ENCODE results near the gene SART1.
A peak's percentile ranks its signal among the peaks of the same experiment; 100 is the strongest.
"Not testable (repeated sequence)": the region's sequence is repeated elsewhere in the genome, so short reads cannot be mapped to it uniquely, and the experiment has no call there.

The SART1 gene

DNA sequence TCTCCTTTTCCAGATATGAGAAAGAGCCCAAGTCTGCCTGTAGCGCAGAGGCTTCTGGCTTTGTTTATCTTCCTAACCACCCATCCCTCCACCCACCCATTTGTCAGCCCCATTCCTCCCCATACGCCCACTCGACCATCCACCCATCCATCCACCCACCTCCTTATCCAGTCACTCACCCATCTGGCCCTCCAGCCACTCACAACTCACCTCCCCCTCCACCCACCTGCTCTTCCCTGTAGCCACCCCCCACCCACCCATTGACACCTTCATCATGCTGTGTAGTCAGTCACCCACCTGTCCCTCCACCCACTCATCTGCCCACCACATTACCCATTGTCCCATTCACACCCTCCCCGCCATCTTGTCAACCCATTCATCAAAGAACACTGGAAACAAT lies 55.8 kb downstream of the SART1 start:
- no peak for TF ChIP-seq CTCF (IDR thresholded peaks at IDR 0.05; ENCODE audit: control insufficient read depth, insufficient read depth, low read depth, low read length, missing control alignments)
- DNase-seq (ENCODE audit: low read depth) = no peak
- H3K4me3 ChIP-seq (ENCODE audit: control insufficient read depth, low read depth, low read length) = no peak overlapping the region

GRCh38 chr11:66020212-66020611 lies 58.7 kb downstream of the SART1 start:
- no peak overlapping the region for H3K4me3 ChIP-seq (ENCODE audit: control insufficient read depth, low read depth, low read length)
- TF ChIP-seq CTCF (IDR thresholded peaks at IDR 0.05; ENCODE audit: control insufficient read depth, insufficient read depth, low read depth, low read length, missing control alignments) = no peak
- no peak for DNase-seq (ENCODE audit: low read depth)

- H3K4me3 ChIP-seq (ENCODE audit: control insufficient read depth, low read depth, low read length) = no peak overlapping the region
- no peak for TF ChIP-seq CTCF (IDR thresholded peaks at IDR 0.05; ENCODE audit: control insufficient read depth, insufficient read depth, low read depth, low read length, missing control alignments)
- no peak for DNase-seq (ENCODE audit: low read depth)
Measured at GRCh38 chr11:66020618-66021357, 59.3 kb downstream of the SART1 start.

DNA sequence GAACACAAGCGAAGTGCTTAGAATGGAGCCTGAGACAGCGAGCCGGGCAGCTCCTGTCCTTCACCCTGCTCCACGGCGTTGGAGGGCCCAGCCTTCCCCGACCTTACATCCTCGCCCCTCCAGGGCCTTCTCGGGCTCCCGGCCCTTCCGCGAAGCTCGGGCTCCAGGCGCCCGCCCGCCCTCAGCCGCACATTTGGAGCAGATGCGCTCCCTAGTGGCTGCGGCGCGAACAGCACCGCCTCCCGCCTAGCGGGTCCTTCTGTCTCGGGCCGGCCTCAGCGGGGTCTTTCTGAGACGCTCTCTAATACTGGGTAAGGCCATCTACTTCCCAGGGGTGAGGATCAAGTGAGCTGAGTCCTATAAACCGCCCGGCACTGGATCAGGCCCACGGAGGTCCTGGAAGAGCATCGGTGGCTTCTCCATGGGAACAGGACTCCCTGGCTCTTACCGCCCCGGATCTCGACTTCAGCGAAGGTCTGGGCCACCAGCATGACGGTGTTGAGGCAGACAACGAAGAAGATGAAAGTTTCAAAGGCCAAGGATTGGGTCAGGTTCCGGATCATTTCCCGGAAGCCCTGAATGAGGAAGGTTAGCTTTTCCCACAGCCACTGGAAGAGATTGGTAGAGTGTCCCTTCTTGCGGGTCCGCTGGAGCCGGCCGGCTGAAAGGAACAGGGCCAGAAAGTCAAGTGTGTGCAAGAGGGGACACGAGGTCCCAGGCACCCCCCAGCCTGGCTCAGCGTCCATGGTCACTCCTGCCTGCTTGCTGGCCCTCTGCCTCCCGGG lies 61.1 kb downstream of the SART1 start:
- DNase-seq (ENCODE audit: low read depth) = no peak
- peak; percentile 96 for TF ChIP-seq CTCF (IDR thresholded peaks at IDR 0.05; ENCODE audit: control insufficient read depth, insufficient read depth, low read depth, low read length, missing control alignments)
- peak overlapping the region; percentile 9; the same call in 1 of the 2 replicates for H3K4me3 ChIP-seq (ENCODE audit: control insufficient read depth, low read depth, low read length)

DNA sequence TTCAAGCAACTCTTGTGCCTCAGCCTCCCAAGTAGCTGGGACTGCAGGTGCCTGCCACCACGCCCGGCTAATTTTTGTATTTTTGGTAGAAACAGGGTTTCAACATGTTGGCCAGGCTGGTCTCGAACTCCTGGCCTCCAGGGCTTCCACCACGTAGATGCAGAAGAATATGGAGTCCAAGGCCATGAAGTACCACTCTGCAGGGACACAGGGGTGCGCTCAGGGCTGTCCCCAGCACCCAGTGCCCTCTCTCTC lies 61.6 kb downstream of the SART1 start:
- not testable (repeated sequence) for H3K4me3 ChIP-seq (ENCODE audit: control insufficient read depth, low read depth, low read length); DNase-seq (ENCODE audit: low read depth)

DNA sequence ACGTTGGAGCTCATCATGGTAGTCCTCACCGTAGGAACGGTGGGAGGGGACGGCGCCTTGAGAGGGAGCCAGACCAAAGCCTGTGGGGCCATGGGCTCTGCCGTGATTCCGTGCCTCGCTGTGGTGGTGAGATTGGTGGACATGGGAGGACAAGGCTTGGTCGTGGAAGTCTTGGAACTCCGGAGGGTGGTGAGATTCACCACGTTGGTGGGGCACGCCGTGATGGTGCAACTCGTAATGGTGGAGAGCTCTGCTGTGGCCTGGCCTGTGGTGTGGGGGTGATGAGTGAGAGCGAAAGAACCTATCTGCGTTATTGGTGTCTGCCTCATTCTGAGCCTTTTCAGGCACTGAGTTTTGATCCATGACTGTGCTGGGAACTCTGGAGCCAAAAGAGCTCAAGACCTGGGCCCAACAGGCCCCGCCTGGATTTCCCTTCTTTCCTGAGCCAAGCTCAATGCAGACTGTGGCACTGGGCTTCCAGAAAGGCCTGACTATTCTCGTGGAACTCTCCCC lies 64.5 kb downstream of the SART1 start, which contains the start of gene CATSPER1:
CATSPER1 (minus strand) TSS at position 463 of the 513 bp plus-strand sequence; CDS start at position 363, 100 bp downstream.
- DNase-seq (ENCODE audit: low read depth) = no peak
- no peak for TF ChIP-seq CTCF (IDR thresholded peaks at IDR 0.05; ENCODE audit: control insufficient read depth, insufficient read depth, low read depth, low read length, missing control alignments)

More for the DNA sequence above, 64.5 kb downstream of the SART1 start, which contains the start of gene CATSPER1:
- H3K4me3 ChIP-seq (ENCODE audit: control insufficient read depth, low read depth, low read length) = no peak within 1 kb of the TSS

Measured in AG09309 (cell line).